Spleen (tissue), 7 donors: ENCODE measurements around the gene NFIA.

Source experiments
- CTCF ChIP-seq, 11 experiments: fragments of 200-600 bp in 7 of 11; fragments of 450-650 bp in 4 of 11; sonication (generic) in 4 of 11; IDR thresholded peaks in 8 of 11; conservative IDR thresholded peaks in 3 of 11; 1 replicate in 7 of 11; 2 replicates in 4 of 11; pipeline versions ENCODE4 v1.4.0 to v1.8.0; 2016 to 2021; ENCODE audit warnings: antibody characterized with exemption in 11 of 11, inconsistent platforms in 4 of 11, mild to moderate bottlenecking in 1 of 11
- POLR2A ChIP-seq, 3 donors: fragments of 450-650 bp; IDR thresholded peaks; one replicate each; pipeline ENCODE4 v1.5.1; 2017; ENCODE audit warnings: antibody characterized with exemption in 3 of 3, mild to moderate bottlenecking in 1 of 3
- POLR2AphosphoS5 ChIP-seq, 3 donors: sonication (generic); formaldehyde crosslinking; IDR thresholded peaks; one replicate each; pipeline ENCODE4 v1.5.1; 2017; ENCODE audit warnings: antibody characterized with exemption in 3 of 3
- donor health status: DM: no; HTN: no; CAD: no; lungs with moderate emphysema.
- donor health status: DM: no; HTN: no; CAD: no.
- donor health status: DM: no; HTN: no; CAD: no.

GRCh38 chr1:61058483-61059245 lies 23.7 kb upstream of the NFIA start:
- TF ChIP-seq CTCF (IDR thresholded peaks at IDR 0.05 in 8 of 11, conservative IDR thresholded peaks at IDR 0.05 in 3 of 11) = no peak
- TF ChIP-seq POLR2AphosphoS5 (IDR thresholded peaks at IDR 0.05) = no peak
- no peak for TF ChIP-seq POLR2A (IDR thresholded peaks at IDR 0.05)
